HG03565 (cell line): Measurements from ENCODE around the gene CARMIL3.
"Not testable (repeated sequence)": the region's sequence is repeated elsewhere in the genome, so short reads cannot be mapped to it uniquely, and the experiment has no call there.

Experiments
- ATAC-seq: cut with Tn5 transposase; IDR thresholded peaks from one replicate; pipeline ENCODE4 v1.9.1; 2021; ENCODE audit warnings: mild to moderate bottlenecking, moderate library complexity; ENCODE audit not compliant: unreplicated experiment

CARMIL3 gene

DNA sequence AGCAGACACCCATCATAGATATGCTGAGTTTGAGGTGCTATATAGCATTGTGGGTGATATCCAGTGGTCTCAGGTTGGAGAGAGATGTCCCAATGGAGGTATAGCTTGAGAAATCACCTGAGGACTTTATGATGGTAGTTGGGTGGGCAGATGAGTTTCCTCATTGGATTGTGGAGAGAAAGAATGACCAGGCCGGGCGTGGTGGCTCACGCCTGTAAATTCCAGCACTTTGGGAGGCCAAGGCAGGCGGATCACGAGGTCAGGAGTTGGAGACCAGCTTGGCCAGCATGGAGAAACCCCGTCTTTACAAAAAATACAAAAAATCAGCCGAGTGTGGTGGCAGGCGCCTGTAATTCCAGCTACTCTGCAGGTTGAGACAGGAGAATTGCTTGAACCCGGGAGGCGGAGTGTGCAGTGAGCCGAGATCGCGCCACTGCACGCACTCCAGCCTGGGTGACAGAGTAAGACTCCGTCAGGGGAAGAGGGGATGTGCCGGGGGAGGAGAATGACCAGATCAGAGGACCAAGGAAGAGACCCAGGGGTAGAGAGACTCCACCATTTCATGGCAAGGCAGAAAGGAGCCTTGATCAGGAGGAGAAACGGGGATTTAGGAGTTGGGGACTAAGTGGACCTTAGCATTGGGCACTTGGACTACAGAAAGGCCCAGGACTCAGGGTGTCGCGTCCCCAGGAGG lies 41.5 kb downstream of the CARMIL3 start:
- no peak for ATAC-seq

DNA sequence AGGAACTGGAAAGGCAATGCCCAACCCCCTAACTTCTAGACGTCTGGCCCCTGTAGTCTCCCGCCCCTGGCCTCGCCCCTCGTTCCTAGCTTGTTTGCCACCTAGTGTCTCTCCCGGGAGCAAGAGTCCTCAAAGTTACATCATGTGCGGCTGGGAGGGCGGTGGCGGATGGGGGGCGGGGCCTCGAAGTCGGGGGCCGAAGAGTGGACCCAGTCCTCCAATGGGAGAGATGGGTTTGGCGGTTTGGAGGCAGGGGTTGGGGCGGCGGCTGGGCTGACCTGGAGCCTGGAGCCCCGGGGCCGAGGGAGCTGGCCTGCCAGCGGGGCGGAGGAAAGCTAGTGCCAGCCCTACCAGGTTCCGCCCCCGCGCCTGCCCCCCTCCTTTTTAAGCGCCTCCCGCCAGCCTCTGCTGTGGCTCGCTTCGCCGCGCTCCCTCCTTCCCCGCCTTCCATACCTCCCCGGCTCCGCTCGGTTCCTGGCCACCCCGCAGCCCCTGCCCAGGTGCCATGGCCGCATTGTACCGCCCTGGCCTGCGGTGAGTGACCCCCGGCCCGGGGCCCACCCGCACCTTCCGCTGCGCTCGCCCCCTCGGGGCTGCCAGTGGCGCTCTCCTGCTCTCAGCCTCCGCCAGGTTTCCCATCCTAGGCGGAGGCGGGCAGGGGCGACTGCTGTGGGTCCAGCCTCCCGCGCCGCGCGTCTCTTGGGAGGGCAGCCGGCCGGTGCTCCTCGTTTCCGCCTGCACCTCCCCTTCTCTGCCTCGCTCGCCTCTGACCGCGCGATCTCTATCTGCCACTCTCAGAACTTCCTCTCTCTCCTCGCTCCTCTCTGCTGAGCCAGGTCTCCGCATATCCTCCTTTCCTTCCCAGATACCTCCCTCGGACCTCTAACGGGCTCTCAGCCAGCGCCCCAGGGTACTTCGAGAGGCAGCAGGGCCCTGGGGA lies 42.4 kb downstream of the CARMIL3 start, which contains the start of gene PCK2:
TSS of gene PCK2 (plus strand) at position 411 of the 940 bp plus-strand sequence. CDS start at position 506, 95 bp downstream.
- ATAC-seq: peak; percentile 23

DNA sequence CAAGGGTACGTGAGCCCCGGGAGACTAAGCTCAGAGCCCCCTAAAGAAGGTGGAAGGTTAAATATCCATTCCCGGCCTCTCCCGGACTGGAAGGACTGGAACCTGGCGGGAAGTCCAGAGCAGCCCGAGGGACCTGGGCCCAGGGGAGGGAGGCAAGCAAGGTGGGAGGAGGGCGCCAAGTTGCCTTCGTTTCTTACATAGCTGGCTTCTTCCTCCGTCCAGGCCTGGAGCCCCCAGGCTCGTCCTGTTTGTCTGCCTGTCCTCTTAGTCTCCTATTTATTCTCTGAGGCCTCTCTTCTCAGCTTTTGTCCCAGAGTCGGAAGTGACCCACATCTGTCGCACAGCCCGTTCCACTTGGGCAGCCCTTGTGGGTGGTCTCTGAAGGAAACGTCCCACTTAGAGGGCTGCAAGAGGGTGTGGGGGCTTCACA lies 43.0 kb downstream of the CARMIL3 start:
- ATAC-seq: no peak

DNA sequence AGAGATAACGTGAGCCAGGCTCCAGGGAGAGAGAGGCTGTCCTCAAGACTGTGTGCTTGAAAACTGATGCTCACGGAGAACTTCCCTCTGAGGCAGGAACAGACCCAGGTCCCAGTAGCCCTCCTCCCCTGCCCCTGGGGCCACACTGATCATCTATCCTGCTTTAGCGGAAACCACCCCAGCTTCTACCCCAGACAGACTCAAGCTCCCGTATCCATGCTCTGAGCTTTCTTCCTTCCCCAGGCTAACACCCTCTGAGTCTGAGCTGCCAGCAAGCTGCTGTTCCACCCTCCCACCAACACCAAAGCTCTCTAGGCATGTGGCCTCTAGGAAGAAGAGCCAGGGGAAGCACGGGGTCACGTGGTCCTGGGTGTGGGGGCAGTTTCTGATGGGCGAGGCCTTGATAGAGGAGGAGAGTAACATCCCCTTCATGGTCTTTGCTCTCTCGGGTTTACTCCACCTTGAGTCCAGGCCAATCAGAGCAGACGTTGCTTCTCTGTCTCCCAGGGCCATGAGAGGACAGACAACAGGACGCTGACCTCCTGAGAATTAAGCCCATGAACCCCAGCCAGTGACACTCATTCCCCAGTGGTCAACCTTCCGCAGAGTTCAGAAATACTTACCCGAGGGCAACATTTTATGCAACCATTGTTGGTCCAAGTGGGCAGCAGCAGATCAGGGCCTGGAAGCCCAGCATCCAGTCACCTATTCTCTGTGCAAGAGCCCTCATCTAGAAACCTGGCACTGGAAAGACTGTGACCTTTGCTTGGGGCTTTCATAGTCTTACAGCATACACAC lies 43.7 kb downstream of the CARMIL3 start:
- ATAC-seq: peak; percentile 72

DNA sequence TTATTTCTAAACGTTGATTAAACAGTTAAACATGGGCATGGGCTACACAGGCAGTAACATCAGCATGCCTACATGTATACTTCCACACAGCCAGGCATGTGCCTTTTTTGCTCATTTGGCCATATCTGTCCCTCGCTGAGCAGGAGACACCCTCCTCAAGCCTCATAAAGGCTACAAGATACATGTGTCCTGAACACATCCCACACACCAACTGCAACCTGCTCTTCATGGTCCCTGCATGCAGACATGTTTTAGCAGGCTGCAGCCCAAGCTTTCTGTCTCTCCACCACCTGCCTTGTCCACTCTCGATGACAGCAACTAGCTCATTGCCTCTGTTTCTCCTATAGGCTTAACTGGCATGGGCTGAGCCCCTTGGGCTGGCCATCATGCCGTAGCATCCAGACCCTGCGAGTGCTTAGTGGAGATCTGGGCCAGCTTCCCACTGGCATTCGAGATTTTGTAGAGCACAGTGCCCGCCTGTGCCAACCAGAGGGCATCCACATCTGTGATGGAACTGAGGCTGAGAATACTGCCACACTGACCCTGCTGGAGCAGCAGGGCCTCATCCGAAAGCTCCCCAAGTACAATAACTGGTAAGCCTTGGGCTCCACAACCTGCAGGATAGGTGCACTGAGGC lies 44.9 kb downstream of the CARMIL3 start:
- ATAC-seq: no peak

DNA sequence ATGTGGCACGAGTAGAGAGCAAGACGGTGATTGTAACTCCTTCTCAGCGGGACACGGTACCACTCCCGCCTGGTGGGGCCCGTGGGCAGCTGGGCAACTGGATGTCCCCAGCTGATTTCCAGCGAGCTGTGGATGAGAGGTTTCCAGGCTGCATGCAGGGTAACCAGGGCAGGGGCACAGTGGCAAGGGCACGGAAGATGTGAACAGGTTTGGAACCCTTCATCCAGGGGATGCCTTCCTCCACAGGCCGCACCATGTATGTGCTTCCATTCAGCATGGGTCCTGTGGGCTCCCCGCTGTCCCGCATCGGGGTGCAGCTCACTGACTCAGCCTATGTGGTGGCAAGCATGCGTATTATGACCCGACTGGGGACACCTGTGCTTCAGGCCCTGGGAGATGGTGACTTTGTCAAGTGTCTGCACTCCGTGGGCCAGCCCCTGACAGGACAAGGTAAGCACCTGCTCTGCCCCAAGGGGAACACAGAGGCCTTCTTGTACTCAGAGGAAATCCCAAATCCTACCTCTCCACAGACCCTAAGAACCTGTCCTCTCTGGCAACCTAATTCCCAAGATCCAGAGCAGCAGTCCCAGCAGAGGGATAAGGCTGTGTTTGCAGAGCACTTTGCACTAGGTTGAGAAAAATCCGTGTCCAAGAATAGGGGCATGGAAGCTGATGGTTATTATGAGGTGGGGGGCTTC lies 46.6 kb downstream of the CARMIL3 start:
- ATAC-seq: no peak

DNA sequence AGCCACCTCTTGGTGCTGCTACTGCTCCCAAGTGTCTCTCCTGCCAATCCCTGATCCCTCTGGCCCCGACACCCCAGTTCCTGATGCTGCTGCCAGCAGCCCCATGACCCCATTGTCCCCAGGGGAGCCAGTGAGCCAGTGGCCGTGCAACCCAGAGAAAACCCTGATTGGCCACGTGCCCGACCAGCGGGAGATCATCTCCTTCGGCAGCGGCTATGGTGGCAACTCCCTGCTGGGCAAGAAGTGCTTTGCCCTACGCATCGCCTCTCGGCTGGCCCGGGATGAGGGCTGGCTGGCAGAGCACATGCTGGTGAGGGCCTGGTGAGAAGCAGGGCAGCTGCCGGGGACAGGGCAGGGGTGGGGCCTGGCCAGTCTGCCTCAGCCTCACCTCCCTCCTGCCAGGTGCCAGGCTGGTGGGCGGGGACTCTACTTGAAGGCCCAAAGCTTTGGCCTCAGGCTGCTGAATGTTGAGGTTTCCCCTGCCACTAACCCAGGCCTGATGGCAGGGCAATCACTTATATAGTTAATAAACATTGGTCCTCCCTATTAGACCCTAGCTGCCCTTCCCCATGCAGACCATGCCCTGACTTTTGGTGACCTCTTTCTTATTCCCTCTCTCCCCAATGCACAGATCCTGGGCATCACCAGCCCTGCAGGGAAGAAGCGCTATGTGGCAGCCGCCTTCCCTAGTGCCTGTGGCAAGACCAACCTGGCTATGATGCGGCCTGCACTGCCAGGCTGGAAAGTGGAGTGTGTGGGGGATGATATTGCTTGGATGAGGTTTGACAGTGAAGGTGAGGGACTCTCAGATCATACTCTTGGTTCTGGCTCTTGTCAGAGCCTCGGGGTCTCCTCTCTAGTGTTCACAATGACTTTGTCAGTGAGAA lies 47.4 kb downstream of the CARMIL3 start:
- ATAC-seq: no peak

DNA sequence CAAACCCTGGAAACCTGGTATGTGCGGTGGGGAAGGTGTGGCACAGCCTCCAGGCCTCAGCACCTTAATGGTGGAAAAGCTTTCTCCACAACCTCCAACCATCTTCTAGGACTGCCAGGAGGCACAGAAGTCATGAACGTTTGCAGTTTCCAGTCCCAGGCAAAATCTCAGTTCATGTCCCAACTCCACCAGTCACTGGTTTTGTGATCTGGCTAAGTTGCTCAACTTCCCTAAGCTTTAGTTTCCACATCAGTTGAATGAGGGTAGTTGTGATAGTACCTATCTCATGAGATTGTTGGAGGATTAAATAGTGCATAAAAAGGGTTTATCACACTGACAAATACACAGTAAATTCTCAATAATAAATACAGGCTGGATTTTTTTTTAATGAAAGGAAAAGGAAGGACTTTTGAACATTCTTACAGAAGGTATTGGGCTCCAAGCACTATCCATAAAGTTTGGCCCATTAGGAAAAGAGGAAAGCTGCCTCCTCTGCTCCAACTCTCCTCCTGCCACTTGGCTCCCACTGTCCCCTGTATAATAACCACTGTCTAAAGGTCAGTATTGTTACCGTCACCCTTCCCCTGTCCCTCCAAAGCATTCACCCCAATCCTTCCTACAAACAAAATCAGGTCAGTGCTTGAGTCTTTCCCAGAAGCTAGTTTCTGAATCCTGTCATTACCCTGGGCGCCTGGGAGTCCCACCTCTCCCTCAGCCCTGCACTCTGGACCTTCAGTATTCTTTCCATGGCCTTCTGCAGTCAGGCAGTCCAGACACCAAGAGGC lies 48.6 kb downstream of the CARMIL3 start:
- no peak for ATAC-seq

DNA sequence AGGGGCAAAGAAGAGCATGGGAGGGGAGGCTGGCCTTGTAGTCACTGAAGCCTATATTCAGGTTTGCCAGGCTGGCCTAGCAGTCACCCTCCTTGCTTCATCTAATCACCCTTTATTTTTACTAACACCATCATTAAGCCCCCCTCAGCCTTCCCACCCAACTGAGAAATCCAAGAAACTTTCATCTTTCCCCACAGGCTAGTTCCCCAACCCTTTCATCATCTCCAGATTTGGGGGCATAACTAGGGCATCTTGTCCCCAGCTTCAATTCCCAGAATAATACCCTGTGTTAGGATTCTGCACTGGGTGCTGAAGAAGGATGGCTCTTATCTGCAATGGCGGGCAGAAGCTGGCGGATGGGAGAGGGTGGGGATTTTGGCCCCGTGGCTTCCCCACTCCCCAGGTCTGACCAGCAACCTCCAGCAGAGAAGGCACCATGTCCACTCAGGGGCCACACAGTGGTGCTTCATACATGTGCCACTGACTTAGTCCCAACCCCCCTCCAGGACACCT lies 49.2 kb downstream of the CARMIL3 start:
- no peak for ATAC-seq

DNA sequence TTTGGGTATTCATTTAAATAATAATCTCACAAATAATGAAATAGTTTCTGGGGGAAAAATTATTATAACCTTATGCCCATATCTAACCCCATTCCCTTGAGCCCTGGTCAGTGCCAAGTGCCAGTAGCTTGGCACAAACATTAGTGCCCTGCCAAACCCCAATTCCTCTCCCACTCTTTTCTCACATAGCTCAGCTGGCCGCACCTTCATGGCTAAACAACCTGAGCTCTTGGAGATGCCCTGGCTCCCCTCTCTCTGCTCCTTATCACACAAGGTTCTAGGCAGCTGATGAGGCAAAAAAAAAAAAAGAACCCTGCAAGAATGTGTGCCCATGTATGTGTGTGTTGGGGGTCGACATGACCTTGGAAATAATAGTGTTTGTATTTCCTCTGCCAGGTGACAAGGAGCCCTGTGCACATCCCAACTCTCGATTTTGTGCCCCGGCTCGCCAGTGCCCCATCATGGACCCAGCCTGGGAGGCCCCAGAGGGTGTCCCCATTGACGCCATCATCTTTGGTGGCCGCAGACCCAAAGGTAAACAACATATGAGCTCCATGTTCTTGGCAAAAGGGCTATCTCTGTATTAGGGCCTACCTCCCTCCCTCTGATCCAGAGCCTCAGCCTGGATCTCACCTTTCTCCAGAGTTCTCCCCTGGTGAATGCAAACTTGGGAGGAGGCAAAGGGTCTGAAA lies 50.7 kb downstream of the CARMIL3 start:
- ATAC-seq: no peak

DNA sequence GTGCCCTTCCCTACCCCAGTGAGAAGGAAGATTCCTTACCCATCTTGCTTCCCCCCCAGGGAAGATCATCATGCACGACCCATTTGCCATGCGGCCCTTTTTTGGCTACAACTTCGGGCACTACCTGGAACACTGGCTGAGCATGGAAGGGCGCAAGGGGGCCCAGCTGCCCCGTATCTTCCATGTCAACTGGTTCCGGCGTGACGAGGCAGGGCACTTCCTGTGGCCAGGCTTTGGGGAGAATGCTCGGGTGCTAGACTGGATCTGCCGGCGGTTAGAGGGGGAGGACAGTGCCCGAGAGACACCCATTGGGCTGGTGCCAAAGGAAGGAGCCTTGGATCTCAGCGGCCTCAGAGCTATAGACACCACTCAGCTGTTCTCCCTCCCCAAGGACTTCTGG lies 51.6 kb downstream of the CARMIL3 start:
- no peak for ATAC-seq

DNA sequence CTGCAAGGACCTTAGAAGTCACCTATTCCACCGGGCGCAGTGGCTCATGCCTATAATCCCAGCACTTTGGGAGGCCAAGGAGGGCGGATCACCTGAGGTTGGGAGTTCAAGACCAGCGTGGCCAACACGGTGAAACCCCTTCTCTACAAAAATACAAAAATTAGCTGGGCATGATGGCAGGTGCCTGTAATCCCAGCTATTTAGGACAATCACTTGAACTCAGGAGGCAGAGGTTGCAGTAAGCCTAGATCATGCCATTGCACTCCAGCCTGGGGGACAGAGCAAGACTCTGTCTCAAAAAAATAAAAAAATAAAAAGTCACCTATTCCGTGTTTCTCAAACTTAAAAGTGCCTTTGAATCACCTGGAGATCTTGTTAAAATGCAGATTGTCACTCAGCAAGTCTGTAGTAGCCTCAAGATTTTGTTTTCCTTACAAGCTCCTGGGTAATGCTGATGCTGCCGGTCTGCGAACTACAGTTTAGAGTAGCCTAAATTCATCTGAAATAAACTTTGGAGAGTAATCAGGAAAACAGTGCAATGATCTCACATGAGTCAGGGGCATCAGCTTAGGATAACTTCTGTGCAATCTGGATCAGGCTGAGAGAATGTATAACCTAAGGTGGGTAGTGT lies 53.9 kb downstream of the CARMIL3 start:
- ATAC-seq: not testable (repeated sequence)

DNA sequence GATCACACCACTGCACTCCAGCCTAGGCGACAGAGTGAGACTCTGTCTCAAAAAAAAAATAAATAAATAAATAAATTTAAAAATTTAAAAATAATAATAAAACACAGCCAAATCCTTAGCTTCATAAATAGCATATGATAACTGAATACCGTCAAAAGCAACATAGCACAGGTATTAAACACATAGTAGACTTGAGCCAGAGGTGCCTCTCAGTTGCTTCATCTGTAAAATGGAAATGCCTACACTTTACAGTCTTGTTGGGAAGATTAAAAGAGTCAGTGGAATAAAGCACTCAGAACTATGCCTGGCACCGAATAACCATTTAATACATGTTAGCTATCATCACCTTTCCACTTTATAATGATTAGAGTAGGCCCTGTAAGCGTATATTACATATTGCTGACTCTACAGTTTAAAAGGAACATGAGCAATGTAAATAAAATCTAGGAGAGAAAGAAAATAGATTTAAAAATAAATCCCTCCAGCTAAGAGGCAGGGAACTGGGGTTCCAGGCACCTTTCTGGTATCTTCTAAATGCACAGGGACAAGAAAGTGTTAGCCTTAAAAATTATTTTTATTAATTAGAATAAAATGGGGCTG lies 55.0 kb downstream of the CARMIL3 start:
- no peak for ATAC-seq

DNA sequence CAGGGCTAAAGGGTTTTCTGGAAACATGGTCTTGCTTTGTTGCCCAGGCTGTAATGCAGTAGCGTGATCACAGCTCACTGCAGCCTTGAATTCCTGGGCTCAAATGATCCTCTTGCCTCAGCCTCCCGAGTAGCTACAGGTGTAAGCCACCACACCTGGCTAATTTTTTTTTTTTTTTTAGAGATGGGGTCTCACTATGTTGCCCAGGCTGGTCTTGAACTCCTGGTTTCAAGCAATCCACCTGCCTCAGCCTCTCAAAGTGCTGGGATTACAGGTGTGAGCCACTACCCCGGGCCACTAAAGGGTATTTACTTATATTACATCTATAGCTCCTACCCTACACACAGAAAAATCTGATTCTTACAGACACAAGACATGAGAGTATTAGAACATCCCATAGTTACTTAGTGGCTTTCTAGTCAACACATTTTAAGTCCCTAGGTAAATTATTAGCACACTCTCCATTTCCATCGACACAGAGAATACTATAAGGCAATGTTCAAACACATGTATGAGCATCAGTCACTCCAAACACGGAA lies 56.6 kb downstream of the CARMIL3 start:
- no peak for ATAC-seq

DNA sequence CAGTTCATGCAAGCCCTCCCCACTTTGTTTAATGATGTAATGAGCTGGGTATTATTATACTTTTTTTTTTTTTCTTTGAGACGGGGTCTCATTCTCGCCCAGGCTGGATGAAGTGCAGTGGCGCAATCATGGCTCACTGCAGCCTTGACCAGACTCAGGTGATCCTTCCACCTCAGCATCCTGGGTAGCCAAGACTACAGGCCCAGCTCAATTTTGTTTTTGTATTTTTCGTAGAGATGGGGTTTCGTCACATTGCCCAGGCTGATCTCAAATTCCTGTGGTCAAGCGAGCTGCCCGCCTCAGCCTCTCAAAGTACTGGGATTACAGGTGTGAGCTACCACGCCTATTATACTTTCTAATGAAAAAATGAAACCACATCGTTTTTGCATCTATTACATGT lies 58.3 kb downstream of the CARMIL3 start:
- no peak for ATAC-seq

DNA sequence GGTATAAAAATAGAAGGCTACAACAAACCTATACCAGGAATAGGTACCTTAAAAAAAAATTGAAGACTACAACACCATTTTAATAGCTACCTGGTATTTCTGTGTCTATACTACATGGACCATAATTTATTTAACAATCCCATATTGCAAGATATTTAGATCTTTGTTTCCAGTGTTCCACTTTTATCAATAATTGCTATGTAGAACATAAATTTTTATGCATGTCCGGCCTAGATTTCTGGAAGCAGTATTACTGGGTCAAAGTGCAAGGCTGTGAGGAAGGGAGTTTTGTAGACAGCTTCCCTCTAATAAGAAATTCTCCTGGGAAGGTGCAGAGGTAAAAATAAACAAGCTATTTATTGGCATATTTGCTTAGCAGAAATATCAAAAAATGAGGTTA lies 58.7 kb downstream of the CARMIL3 start:
- ATAC-seq: no peak
